ENCODE data around the gene MAGI2.

- TF ChIP-seq CTCF (conservative IDR thresholded peaks at IDR 0.05; ENCODE audit: low read length): no peak
- no peak for TF ChIP-seq EZH2phosphoT487 (IDR thresholded peaks at IDR 0.05; ENCODE audit: borderline replicate concordance)
Observed at GRCh38 chr7:79414910-79415309, 38.6 kb downstream of the MAGI2 start.

Measured in Loucy (cell line).